GM21529 (cell line): ENCODE data around the gene SUPT3H.
"Not testable (repeated sequence)": the region's sequence is repeated elsewhere in the genome, so short reads cannot be mapped to it uniquely, and the experiment has no call there.

ENCODE experiments used
- ATAC-seq: cut with Tn5 transposase; IDR thresholded peaks from one replicate; pipeline ENCODE4 v1.9.1; 2021; ENCODE audit not compliant: unreplicated experiment

SUPT3H gene

GRCh38 chr6:45326698-45327417 lies 50.9 kb downstream of the SUPT3H start:
- no peak for ATAC-seq

DNA sequence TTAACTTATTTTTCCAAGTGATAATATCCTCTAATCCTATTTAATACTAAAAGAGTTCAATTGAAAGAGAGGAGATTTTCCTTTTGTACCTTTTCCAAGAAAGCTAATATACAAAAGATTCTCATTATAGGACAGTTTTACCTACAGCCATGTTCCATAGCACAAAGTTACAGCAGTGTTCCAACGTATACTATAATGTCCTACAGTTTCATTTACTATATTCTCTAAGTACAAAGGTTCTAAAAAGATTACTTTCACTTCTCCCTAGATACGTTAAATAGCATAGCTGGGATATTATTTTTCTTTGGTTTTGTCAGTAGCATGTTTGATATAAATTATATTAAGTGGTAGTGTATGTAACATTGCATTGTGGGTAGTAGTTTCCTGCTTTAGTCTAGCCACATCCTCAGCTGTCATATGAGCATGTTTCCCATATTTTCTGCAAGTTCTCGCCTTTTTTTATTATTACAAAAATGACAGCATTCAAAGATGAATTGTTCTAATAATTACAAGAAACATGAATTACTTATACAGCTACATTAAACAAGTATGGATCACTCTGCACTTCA lies 54.0 kb downstream of the SUPT3H start:
- no peak for ATAC-seq

GRCh38 chr6:45320349-45320748 lies 57.4 kb downstream of the SUPT3H start:
- ATAC-seq = no peak

DNA sequence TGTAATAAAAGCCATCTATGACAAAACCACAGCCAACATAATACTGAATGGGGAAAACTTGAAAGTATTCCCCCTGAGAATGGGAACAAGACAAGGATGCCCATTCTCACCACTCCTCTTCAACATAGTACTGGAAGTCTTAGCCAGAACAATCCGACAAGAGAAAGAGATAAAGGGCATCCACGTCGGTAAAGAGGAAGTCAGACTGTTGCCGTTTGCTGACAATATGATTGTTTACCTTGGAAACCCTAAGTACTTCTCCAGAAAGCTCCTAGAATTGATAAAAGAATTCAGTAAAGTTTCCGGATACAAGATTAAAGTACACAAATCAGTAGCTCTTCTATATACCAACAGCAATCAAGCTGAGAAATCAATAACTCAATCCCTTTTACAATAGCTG lies 63.6 kb downstream of the SUPT3H start:
- no peak for ATAC-seq

DNA sequence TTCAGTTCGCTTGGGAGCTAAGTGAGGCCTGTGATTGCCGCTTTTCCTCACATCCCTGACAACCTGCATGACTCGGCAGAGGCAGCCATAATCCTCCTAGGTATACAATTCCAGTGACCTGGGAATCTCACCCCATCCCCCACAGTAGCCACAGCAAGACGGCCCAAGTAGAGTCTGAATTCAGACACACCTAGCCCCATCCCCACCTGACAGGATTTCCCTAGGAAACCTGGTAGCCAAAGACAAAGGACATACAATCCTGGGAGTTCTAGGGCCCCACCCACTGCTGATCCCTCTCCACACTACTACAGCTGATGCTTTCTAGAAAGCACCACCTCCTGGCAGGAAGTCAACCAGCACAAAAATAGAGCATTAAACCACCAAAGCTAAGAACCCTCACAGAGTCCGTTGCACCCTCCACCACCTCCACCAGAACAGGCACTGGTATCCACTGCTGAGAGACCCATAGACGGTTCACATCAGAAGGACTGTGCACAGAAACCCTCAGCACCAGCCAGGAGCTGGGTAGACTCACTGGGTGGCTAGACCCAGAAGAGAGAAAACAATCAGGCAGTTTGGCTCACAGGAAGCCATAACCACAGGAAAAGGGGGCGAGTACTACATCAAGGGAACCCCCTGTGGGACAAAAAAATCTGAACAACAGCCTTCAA lies 67.5 kb downstream of the SUPT3H start:
- ATAC-seq = no peak

GRCh38 chr6:45305546-45305945 lies 72.2 kb downstream of the SUPT3H start:
- ATAC-seq = no peak

- ATAC-seq = no peak
These were observed 74.9 kb downstream of the SUPT3H start for GRCh38 chr6:45302832-45303231.

GRCh38 chr6:45301348-45302142 lies 76.2 kb downstream of the SUPT3H start:
- no peak for ATAC-seq

DNA sequence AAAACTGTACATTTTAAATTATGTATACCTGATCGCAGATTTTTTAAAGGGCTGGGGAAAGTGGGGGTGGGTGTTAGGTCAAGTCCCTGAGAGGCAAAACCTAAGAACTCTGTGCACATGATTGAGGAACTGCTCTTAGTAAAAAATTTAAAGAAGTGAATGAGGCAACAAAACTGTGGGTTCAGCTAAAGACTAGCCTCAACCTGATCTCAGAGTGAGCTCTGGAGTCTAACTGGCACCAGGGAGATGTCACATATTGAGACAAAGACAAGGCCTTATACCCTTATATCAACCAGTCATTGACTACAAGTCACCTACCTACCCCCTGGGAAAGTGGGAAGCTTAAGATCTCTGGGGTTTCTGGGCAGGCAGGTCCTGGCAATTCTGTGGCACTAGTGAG lies 77.0 kb downstream of the SUPT3H start:
- ATAC-seq = no peak

DNA sequence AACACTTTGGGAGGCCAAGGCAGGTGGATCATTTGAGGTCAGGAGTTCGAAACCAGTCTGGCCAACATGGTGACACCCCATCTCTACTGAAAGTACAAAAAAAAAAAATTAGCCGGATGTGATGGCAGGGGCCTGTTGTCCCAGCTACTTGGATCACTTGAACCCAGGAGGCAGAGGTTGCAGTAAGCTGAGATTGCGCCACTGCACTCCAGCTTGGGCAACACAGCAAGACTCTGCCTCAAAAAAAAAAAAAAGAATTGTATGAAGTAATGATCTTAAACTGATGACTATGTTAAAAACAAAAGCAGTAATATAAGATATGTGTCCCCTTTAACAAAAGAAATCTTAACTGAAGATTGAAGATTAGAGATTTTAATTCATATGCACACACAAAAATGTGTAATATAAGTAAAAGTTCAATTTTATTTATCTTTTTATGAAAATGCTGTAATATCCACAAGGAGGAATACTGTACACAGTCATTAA lies 78.6 kb downstream of the SUPT3H start:
- no peak for ATAC-seq

DNA sequence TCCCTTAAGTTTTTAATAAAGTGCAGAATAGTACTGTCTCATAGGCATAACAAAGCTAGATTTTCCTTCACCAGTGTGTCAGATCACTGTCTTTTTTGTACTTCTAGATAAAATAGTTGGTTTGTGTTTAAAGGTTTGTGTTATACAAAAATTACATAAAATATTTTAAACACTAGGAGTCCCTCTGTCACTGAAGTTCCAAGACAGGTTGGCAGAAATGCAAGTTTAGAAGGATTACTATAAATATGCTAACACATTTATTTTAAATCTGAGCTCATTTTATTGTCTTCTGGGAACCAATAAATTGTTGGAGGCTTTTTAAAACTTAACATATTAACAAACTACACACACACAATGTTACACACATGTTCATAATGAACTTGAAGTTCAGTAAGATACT lies 80.4 kb downstream of the SUPT3H start:
- ATAC-seq = no peak

DNA sequence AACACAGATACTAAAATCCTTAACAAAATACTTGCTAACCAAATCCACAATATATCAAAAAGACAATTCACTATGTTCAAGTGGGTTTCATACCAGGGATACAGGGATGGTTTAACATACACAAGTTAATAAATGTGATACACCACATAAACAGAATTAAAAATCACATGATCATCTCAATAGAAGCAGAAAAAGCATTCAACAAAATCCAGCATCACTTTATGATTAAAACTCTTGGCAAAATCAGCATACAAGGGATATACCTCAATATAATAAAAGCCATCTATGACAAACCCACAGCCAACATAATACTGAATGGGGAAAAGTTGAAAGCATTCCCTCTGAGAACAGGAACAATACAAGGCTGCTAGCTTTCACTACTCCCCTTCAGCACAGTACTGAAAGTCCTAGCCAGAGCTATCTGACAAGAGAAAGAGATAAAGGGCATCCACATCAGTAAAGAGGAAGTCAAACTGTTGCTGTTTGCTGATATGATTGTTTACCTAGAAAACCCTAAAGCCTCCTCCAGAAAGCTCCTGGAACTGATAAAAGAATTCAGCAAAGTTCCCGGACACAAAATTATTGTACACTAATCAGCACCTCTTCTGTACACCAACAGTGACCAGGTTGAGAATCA lies 83.6 kb downstream of the SUPT3H start:
- ATAC-seq = not testable (repeated sequence)

GRCh38 chr6:45293306-45293705 lies 84.4 kb downstream of the SUPT3H start:
- ATAC-seq = no peak

DNA sequence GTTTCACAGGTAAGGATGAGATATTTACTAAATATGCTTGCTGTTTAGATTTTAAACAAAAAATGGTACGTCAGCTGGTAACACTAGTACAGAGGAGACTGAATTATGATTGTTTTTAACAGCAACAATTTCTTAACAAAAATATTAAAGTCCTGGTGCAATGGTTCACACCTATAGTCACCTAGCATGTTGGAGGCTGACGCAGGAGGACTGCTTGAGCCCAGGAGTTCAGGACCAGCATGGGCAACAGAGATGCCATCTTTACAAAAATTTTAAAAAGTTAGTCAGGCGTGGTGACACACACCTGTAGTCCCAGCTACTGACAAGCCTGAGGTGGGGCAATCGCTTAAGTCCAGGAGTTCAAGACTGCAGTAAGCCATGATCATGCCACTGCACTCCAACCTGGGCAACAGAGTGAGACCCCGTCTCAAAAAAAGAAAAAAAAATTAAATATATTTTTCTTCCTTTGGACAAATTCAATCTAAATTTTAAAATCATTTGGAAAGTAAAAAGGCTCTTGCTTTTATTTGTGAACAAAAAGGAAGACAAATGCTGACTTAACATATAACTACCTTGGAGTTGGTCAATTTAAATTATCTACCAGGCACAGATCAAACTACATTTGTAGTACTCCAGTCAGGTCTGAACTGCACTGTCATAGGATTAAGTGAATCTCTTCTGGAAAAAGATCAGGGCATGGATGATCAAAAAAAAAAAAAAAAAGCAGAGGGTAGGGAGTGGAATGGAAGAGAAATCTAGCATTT lies 87.8 kb downstream of the SUPT3H start:
- no peak for ATAC-seq

- not testable (repeated sequence) for ATAC-seq
These were observed 91.0 kb downstream of the SUPT3H start for GRCh38 chr6:45286707-45287106.

GRCh38 chr6:45278367-45278766 lies 99.4 kb downstream of the SUPT3H start:
- no peak for ATAC-seq

DNA sequence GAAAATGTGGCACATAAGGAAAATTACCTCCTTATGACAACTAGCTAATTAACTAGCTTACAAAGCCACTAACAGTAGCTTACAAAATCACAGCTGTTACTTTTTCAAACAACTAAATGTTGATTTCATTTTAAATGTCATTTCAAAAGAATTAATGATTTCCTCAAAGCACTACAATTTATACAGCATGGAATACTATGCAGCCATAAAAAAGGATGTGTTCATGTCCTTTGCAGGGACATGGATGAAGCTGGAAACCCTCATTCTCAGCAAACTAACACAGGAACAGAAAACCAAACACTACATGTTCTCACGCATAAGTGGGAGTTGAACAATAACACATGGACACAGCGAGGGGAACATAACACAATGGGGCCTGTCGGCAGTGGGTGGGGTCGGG lies 100.0 kb downstream of the SUPT3H start:
- not testable (repeated sequence) for ATAC-seq

GRCh38 chr6:45275358-45275757 lies 102.4 kb downstream of the SUPT3H start:
- ATAC-seq = no peak

- ATAC-seq = no peak
These were observed 105.1 kb downstream of the SUPT3H start for GRCh38 chr6:45272626-45273025.

DNA sequence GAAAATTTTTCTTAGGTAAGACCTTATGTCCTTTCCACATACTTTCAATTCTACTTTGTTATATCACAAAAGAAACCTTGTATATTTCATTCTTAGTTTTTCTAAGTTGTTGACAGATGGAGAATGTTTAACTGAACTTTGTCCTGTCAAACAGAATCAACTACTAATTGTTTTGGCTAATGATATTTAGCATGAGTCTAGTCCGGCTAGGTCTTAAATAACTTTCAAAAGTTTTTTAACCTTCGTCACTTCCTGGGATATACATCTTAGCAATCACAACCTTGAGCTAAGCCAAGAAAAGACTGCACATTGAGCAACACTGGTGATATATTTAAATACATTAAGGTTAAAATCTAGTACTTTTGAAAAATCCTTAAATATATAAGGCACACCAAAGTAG lies 112.5 kb downstream of the SUPT3H start:
- no peak for ATAC-seq
